Measurements from ENCODE around the gene CAMTA1.

CAMTA1 gene

GRCh38 chr1:6971048-6971447 is 185.8 kb downstream of the CAMTA1 start:
- Mint-ChIP-seq H3K4me3 (no peak overlapping the region), H3K27ac (no peak overlapping the region), H3K9me3 (no peaks in the 10 kb centered on the region), H3K27me3 (peaks cover 36% of the 10 kb centered on the region), H3K4me1 (ENCODE audit: low read depth) (no peaks in the 10 kb centered on the region), H3K36me3 (ENCODE audit: low read depth) (no peaks in the 10 kb centered on the region)
- intact Hi-C loops (cut with micrococcal nuclease): no loop called here

DNA sequence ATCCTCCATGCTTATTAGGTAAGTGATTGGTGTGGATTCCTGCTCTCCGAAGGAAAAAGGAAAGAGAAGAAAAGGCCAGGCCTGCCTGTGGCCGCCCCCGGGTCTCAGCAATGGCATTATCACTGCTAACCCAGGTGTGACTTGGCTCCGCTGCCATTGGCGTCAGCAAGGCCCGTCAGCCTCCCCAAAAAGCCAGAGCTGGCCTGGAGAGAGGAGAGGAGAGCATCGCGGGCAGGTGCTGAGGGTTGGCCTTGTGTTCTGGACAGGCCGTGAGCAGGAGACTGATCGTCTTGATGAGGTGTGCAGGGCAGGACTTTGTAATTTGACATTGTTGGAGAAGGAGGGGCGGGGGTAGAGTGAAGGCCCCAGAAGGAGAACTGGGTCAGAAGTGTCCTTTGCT is 186.4 kb downstream of the CAMTA1 start:
- H3K4me1 Mint-ChIP-seq (ENCODE audit: low read depth): no peaks in the 10 kb centered on the region

DNA sequence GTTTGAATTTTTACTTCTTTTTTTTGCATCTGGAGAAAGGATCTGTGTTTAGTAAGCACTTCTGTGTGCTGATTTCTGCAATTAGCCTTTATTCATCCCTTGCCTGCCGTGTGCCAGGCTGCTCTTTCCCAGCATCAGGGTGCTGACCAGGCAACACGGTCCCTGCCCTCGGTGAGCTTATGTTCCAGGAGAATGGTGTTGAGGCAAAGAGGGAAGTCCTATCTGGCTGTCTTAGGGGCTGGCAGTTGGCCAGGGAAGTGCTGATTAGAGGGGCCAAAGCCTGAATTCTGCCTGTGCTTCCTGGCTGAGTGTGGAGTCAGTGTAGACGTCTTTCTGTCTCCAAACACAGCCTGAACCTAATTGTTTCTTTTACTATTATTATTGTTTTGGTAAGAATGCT is 187.1 kb downstream of the CAMTA1 start:
- no peaks in the 10 kb centered on the region for H3K36me3 Mint-ChIP-seq (ENCODE audit: low read depth)
- no peak overlapping the region for H3K4me3 Mint-ChIP-seq
- no peaks in the 10 kb centered on the region for H3K4me1 Mint-ChIP-seq (ENCODE audit: low read depth)
- intact Hi-C loops (cut with micrococcal nuclease): no loop called here
- no peaks in the 10 kb centered on the region for H3K9me3 Mint-ChIP-seq
- H3K27ac Mint-ChIP-seq: no peak overlapping the region
- H3K27me3 Mint-ChIP-seq: peaks cover 29% of the 10 kb centered on the region

More for the DNA sequence above, 186.4 kb downstream of the CAMTA1 start:
- Mint-ChIP-seq H3K36me3 (ENCODE audit: low read depth) (no peaks in the 10 kb centered on the region), H3K27me3 (peaks cover 36% of the 10 kb centered on the region), H3K9me3 (no peaks in the 10 kb centered on the region), H3K27ac (no peak overlapping the region), H3K4me3 (no peak overlapping the region)
- intact Hi-C loops (cut with micrococcal nuclease): no loop called here

DNA sequence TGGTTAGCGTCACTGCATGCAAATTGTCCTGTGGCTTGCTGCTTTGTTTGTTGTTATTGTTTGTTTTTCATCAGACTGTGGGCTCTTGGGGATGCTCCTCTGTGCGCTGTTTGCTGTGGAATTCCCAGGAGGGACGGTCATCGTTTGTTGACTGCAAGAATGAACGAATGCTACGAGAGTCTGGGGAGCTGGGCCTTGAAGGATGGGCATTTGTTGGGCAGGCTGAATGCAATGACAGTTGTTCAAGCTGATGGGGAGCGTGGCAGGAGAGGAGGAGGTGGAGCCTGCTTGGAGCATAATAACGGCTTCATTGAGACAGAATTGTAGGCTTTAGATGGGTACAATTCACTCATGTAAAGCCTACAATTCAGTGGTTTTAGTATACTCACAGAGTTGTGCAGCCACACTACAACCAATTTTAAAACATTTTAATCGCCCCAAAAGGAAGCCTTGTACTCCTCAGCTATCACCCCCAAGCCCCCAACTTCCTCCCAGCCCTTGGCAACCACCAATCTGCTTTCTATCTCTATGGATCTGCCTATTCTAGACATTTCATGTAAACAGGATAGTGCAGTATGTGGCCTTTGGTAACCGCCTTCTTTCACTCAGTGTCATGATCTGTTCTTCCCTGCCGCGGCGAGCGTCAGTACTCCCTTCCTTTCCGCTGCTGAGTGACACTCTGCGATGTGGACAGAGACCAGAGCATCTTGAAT is 190.2 kb downstream of the CAMTA1 start:
- H3K4me1 Mint-ChIP-seq (ENCODE audit: low read depth): no peaks in the 10 kb centered on the region
- no peak overlapping the region for H3K4me3 Mint-ChIP-seq
- no peak overlapping the region for H3K27ac Mint-ChIP-seq
- no peaks in the 10 kb centered on the region for H3K36me3 Mint-ChIP-seq (ENCODE audit: low read depth)
- peaks cover 4% of the 10 kb centered on the region for H3K27me3 Mint-ChIP-seq
- no peaks in the 10 kb centered on the region for H3K9me3 Mint-ChIP-seq
- intact Hi-C loops (cut with micrococcal nuclease): no loop called here

- H3K4me3 Mint-ChIP-seq: no peak overlapping the region
- H3K27ac Mint-ChIP-seq: no peak overlapping the region
- H3K36me3 Mint-ChIP-seq (ENCODE audit: low read depth): no peaks in the 10 kb centered on the region
- H3K27me3 Mint-ChIP-seq: peaks cover 4% of the 10 kb centered on the region
- no peaks in the 10 kb centered on the region for H3K4me1 Mint-ChIP-seq (ENCODE audit: low read depth)
- intact Hi-C loops (cut with micrococcal nuclease): no loop called here
- no peaks in the 10 kb centered on the region for H3K9me3 Mint-ChIP-seq
Measured at GRCh38 chr1:6976044-6976375, 190.8 kb downstream of the CAMTA1 start.

DNA sequence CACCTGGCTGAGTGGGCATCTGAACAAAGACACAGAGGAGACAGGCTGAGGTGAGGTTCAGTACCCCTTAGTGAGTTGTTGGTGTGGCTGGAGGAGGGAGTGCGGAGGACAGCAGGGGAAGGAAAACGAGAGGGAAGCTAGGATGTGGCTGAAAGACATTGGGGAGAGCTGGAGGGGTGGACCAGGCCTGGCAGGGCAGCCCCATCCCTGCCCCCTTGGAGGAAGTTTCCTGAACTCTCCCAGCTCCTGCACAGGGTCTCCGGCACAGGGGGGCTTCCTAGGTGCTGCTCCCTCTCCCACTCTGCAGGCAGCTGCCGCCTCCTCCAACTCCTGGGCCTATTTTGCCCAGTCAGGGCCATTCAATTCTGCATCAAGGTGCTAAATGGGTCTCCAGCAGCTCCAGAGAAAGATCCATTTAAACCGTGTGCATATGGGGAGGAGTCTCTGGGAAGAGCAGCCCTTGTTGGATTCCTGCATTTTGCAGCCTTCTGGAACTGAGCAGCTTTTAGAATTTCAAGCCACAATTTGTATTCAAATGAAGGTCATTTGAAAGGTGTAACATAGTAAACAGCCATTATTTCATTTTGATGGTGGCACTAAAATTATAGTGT is 193.9 kb downstream of the CAMTA1 start:
- H3K9me3 Mint-ChIP-seq: no peaks in the 10 kb centered on the region
- H3K27ac Mint-ChIP-seq: no peak overlapping the region
- H3K36me3 Mint-ChIP-seq (ENCODE audit: low read depth): no peaks in the 10 kb centered on the region
- intact Hi-C loops (cut with micrococcal nuclease): no loop called here
- H3K4me3 Mint-ChIP-seq: no peak overlapping the region
- H3K27me3 Mint-ChIP-seq: peaks cover 2% of the 10 kb centered on the region
- no peaks in the 10 kb centered on the region for H3K4me1 Mint-ChIP-seq (ENCODE audit: low read depth)

- no peaks in the 10 kb centered on the region for H3K9me3 Mint-ChIP-seq
- no peaks in the 10 kb centered on the region for H3K27me3 Mint-ChIP-seq
- no peaks in the 10 kb centered on the region for H3K36me3 Mint-ChIP-seq (ENCODE audit: low read depth)
- H3K4me3 Mint-ChIP-seq: no peak overlapping the region
- H3K4me1 Mint-ChIP-seq (ENCODE audit: low read depth): no peaks in the 10 kb centered on the region
- no peak overlapping the region for H3K27ac Mint-ChIP-seq
- intact Hi-C loops (cut with micrococcal nuclease): no loop called here
Measured at GRCh38 chr1:6981595-6981994, 196.3 kb downstream of the CAMTA1 start.

DNA sequence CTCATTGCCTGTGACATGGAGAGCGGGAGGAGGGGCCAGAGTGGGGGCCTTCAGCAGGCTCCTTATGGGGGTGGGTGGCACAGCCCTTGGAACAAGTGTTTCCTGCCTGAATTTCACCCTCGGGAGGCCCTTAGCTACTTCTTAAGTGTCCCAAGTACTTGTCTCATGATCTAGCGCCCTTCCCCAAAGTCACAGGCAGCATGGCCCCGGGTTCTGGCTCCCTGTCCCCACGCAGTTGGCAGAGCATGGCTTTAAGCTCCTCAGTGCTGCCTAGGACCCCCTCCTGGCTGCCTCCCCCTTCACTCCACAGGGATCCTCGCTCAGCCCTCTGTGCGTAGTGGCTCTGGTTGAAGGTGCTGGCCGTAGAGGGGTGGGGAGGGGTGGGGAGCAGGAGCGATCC is 197.2 kb downstream of the CAMTA1 start:
- Mint-ChIP-seq H3K4me1 (ENCODE audit: low read depth) (no peaks in the 10 kb centered on the region), H3K9me3 (no peaks in the 10 kb centered on the region), H3K27me3 (no peaks in the 10 kb centered on the region), H3K36me3 (ENCODE audit: low read depth) (no peaks in the 10 kb centered on the region), H3K27ac (no peak overlapping the region), H3K4me3 (no peak overlapping the region)
- intact Hi-C loops (cut with micrococcal nuclease): no loop called here

DNA sequence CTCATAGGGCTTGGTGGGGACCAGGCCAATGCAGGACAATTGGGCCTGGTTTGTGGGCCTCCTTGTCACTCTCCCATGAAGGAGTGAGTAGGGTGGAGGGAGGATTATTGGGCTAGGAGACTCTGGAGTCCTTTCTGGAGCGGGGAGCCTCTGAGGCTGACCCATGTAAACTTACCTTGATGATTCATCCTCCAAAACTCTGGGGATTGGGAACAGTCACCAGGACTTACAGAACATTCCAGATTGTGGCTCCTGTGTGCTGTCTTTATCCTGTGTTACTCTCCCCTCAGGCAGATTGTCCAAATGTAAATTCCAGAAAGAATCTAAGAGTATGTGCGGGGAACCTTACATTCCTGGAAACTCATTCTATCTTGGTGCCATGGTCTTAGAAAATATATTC is 197.6 kb downstream of the CAMTA1 start:
- Mint-ChIP-seq H3K4me1 (ENCODE audit: low read depth) (no peaks in the 10 kb centered on the region), H3K4me3 (no peak overlapping the region), H3K36me3 (ENCODE audit: low read depth) (no peaks in the 10 kb centered on the region), H3K9me3 (no peaks in the 10 kb centered on the region), H3K27me3 (no peaks in the 10 kb centered on the region), H3K27ac (no peak overlapping the region)
- intact Hi-C loops (cut with micrococcal nuclease): no loop called here

DNA sequence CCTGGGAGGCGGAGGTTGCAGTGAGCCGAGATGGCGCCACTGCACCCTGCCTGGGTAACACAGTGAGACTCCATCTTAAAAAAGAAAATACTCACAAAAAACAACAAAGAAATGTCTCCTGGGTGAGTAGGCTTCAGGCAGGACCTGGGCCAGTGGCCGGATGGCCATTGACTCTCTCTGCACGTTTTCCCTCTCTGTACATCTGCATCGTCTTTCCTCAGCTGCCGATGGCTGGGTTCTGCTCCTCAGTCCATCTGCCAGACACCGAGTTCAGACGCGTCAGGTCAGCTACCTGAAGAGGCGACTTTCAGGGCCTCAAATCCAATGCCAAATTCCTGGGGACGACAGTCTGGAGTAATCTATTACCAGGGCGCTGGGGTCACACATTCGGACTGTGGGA is 199.3 kb downstream of the CAMTA1 start:
- H3K4me3 Mint-ChIP-seq: no peak overlapping the region
- intact Hi-C loops (cut with micrococcal nuclease): no loop called here
- no peaks in the 10 kb centered on the region for H3K4me1 Mint-ChIP-seq (ENCODE audit: low read depth)
- no peaks in the 10 kb centered on the region for H3K9me3 Mint-ChIP-seq
- no peaks in the 10 kb centered on the region for H3K27me3 Mint-ChIP-seq
- H3K27ac Mint-ChIP-seq: no peak overlapping the region
- H3K36me3 Mint-ChIP-seq (ENCODE audit: low read depth): no peaks in the 10 kb centered on the region

DNA sequence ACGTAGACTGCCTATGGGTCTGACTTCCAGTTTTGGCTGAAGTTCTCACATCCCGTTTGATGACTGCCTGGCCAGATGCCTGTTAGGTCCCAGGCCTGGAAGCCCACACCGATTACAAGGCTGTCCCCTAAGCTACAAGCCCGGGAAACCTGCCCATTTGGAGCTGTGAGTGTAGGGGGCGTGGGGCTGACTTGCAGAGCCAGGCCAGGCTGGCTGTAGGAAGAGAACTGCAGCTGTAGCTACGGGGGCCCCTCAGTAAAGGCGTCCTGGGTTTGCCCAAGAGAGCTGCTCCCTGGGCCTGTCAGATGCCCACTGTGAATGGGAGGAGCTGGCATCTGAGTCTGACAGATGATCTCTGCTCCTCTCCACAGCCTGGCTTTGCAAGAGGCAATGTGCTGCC is 199.7 kb downstream of the CAMTA1 start:
- no peaks in the 10 kb centered on the region for H3K27me3 Mint-ChIP-seq
- no peaks in the 10 kb centered on the region for H3K36me3 Mint-ChIP-seq (ENCODE audit: low read depth)
- intact Hi-C loops (cut with micrococcal nuclease): no loop called here
- no peak overlapping the region for H3K27ac Mint-ChIP-seq
- no peaks in the 10 kb centered on the region for H3K4me1 Mint-ChIP-seq (ENCODE audit: low read depth)
- H3K4me3 Mint-ChIP-seq: no peak overlapping the region
- no peaks in the 10 kb centered on the region for H3K9me3 Mint-ChIP-seq

DNA sequence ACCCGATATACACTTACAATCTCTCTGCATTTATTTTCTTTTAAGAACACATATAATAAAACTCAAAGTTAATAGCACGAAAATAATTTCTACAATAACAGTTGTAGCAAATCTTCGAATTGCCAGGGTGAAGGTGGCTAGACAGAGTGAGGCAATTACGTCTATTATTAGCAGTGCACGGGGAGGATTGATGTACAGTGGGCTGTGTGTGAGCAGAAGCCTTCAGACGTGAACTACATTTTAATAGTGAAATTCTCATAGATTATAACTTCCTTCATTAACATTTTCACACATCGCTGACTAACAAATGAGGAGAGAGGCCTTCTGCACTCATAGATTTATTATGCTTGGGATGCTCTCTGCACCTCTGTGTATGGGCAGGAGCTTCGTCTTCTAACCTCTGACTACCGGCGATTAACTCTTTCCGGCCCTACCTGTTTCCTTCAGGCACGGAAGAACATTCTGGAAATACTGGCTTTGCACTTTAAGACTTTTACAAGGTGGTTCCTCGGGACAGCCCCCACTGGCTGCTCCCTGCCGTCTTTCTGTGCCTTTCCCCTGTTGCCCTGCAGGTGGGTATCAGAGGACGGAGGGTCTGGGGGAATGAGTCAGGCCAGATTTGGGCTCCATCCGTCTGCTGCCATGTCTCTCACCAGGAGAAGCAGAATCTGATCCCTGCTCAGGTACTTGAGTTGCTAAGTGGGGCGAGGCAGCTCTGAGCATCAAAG is 200.5 kb downstream of the CAMTA1 start:
- intact Hi-C loops (cut with micrococcal nuclease): no loop called here
- Mint-ChIP-seq H3K27ac (no peak overlapping the region), H3K36me3 (ENCODE audit: low read depth) (no peaks in the 10 kb centered on the region), H3K4me1 (ENCODE audit: low read depth) (no peaks in the 10 kb centered on the region), H3K4me3 (no peak overlapping the region), H3K9me3 (no peaks in the 10 kb centered on the region), H3K27me3 (no peaks in the 10 kb centered on the region)

- H3K36me3 Mint-ChIP-seq (ENCODE audit: low read depth): no peaks in the 10 kb centered on the region
- no peak overlapping the region for H3K4me3 Mint-ChIP-seq
- no peaks in the 10 kb centered on the region for H3K27me3 Mint-ChIP-seq
- H3K4me1 Mint-ChIP-seq (ENCODE audit: low read depth): no peaks in the 10 kb centered on the region
- intact Hi-C loops (cut with micrococcal nuclease): no loop called here
- H3K9me3 Mint-ChIP-seq: no peaks in the 10 kb centered on the region
- H3K27ac Mint-ChIP-seq: no peak overlapping the region
Measured at GRCh38 chr1:6986281-6986680, 201.0 kb downstream of the CAMTA1 start.

- H3K4me3 Mint-ChIP-seq: no peak overlapping the region
- no peaks in the 10 kb centered on the region for H3K9me3 Mint-ChIP-seq
- no peaks in the 10 kb centered on the region for H3K4me1 Mint-ChIP-seq (ENCODE audit: low read depth)
- H3K36me3 Mint-ChIP-seq (ENCODE audit: low read depth): no peaks in the 10 kb centered on the region
- H3K27ac Mint-ChIP-seq: no peak overlapping the region
- H3K27me3 Mint-ChIP-seq: no peaks in the 10 kb centered on the region
- intact Hi-C loops (cut with micrococcal nuclease): no loop called here
Measured at GRCh38 chr1:6987940-6988339, 202.7 kb downstream of the CAMTA1 start.

Measured in dendritic cell treated with granulocyte-macrophage colony-stimulating factor and Interleukin-4, amounts not matched to agents 40 ng/mL and 50 ng/mL, for 4 days (primary cell).